NCI-H2196 treated with DMSO at 0.1 percent for 48 hours (cell line): ENCODE measurements around the gene TMC3.

Experiments used
- DNase-seq: peaks from one replicate; lab custom pipeline; 2025; ENCODE audit not compliant: unreplicated experiment; lab: John Stamatoyannopoulos, UW

TMC3 gene

DNA sequence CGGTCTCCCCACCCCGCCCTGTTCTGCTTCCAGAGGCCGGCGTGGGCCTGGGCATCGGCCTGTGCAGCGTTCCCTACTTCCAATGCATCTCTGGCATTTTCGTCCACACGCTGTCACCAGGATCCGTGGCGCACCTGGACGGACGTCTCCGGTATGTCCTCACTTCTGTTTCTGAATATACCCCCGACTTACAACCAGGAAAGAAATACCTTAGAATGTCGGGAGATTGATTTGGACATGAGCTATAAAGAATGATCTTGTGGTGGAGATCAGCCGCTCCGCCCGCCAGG lies 91.5 kb downstream of the TMC3 start:
- no peak for DNase-seq

GRCh38 chr15:81281766-81282605 lies 92.0 kb downstream of the TMC3 start:
- DNase-seq = no peak

- DNase-seq = no peak
Observed at GRCh38 chr15:81281456-81281735, 92.6 kb downstream of the TMC3 start.
